PC-3 (cell line): ENCODE data around the gene OR4A47.
"Not testable (repeated sequence)": the region's sequence is repeated elsewhere in the genome, so short reads cannot be mapped to it uniquely, and the experiment has no call there.

Source experiments
- EZH2 ChIP-seq: fragments of 300-600 bp; sonication (generic); IDR thresholded peaks from one replicate; pipeline ENCODE4 v1.6.1; 2017; ENCODE audit warnings: antibody characterized with exemption, mild to moderate bottlenecking, low read length; ENCODE audit not compliant: unreplicated experiment
- EZH2phosphoT487 ChIP-seq: fragments of 300-600 bp; sonication (generic); IDR thresholded peaks from 2 replicates; pipeline ENCODE4 v1.6.1; 2018; ENCODE audit warnings: mild to moderate bottlenecking, antibody characterized with exemption, low read length, borderline replicate concordance
- TF ChIP-seq, protein P1 (sequence below): fragments of 300-600 bp; sonication (generic); conservative IDR thresholded peaks from 2 replicates; pipeline ENCODE4 v1.5.1; 2017; ENCODE audit warnings: antibody characterized with exemption, low read depth, mild to moderate bottlenecking, low read length

DNA sequence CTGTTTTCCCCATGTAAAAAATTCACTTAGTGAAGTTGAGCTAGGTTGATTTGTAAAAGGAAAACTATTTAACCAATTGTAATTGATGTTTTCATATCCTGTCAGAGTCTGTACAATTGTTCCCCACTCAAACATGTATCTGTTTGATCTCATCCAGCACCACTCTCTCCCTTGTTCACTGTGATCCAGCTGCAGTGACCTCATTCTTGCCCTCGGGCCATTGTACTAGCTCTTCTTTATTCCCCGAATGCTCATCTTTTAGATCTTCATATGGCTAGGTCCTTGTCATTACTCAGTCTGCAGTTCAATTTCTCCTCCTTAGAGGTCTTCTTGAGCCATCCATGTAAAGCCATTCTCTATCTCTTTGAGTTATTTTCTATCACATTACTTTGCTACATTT, 14.6 kb upstream of the OR4A47 start:
- TF ChIP-seq, protein P1, sequence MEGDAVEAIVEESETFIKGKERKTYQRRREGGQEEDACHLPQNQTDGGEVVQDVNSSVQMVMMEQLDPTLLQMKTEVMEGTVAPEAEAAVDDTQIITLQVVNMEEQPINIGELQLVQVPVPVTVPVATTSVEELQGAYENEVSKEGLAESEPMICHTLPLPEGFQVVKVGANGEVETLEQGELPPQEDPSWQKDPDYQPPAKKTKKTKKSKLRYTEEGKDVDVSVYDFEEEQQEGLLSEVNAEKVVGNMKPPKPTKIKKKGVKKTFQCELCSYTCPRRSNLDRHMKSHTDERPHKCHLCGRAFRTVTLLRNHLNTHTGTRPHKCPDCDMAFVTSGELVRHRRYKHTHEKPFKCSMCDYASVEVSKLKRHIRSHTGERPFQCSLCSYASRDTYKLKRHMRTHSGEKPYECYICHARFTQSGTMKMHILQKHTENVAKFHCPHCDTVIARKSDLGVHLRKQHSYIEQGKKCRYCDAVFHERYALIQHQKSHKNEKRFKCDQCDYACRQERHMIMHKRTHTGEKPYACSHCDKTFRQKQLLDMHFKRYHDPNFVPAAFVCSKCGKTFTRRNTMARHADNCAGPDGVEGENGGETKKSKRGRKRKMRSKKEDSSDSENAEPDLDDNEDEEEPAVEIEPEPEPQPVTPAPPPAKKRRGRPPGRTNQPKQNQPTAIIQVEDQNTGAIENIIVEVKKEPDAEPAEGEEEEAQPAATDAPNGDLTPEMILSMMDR, result not testable (repeated sequence)
- TF ChIP-seq EZH2, EZH2phosphoT487: not testable (repeated sequence)
